ENCODE measurements around the gene FOXN3.

FOXN3 gene

GRCh38 chr14:89432226-89432625, 15.2 kb upstream of the FOXN3 start:
- in situ Hi-C loops (cut with MboI; ENCODE audit: low sequenced_read_pairs) = no loop called here

- in situ Hi-C loops (cut with MboI; ENCODE audit: low sequenced_read_pairs) = no loop called here
Measured at GRCh38 chr14:89430391-89431236, 13.6 kb upstream of the FOXN3 start.

- in situ Hi-C loops (cut with MboI; ENCODE audit: low sequenced_read_pairs) = no loop called here
Measured at GRCh38 chr14:89429199-89430181, 12.5 kb upstream of the FOXN3 start.

- in situ Hi-C loops (cut with MboI; ENCODE audit: low sequenced_read_pairs) = no loop called here
Measured at GRCh38 chr14:89428546-89429198, 11.6 kb upstream of the FOXN3 start.

- in situ Hi-C loops (cut with MboI; ENCODE audit: low sequenced_read_pairs) = no loop called here
Measured at GRCh38 chr14:89428173-89428523, 11.1 kb upstream of the FOXN3 start.

- in situ Hi-C loops (cut with MboI; ENCODE audit: low sequenced_read_pairs) = no loop called here
Measured at GRCh38 chr14:89427426-89428172, 10.6 kb upstream of the FOXN3 start.

- in situ Hi-C loops (cut with MboI; ENCODE audit: low sequenced_read_pairs) = no loop called here
Measured at GRCh38 chr14:89425931-89426330, 8.9 kb upstream of the FOXN3 start.

- in situ Hi-C loops (cut with MboI; ENCODE audit: low sequenced_read_pairs) = no loop called here
Measured at GRCh38 chr14:89424241-89424640, 7.2 kb upstream of the FOXN3 start.

- in situ Hi-C loops (cut with MboI; ENCODE audit: low sequenced_read_pairs) = no loop called here
Measured at GRCh38 chr14:89422952-89423345, 5.9 kb upstream of the FOXN3 start.

- in situ Hi-C loops (cut with MboI; ENCODE audit: low sequenced_read_pairs) = no loop called here
Measured at GRCh38 chr14:89422181-89422951, 5.3 kb upstream of the FOXN3 start.

- in situ Hi-C loops (cut with MboI; ENCODE audit: low sequenced_read_pairs) = no loop called here
Measured at GRCh38 chr14:89420502-89420901, 3.5 kb upstream of the FOXN3 start.

- in situ Hi-C loops (cut with MboI; ENCODE audit: low sequenced_read_pairs) = no loop called here
Measured at GRCh38 chr14:89419973-89420482, 3.0 kb upstream of the FOXN3 start.

- in situ Hi-C loops (cut with MboI; ENCODE audit: low sequenced_read_pairs) = no loop called here
Measured at GRCh38 chr14:89418976-89419375, 1.9 kb upstream of the FOXN3 start.

GRCh38 chr14:89418452-89418851, 1.4 kb upstream of the FOXN3 start:
- in situ Hi-C loops (cut with MboI; ENCODE audit: low sequenced_read_pairs) = no loop called here

GRCh38 chr14:89417465-89418225, 612 bp upstream of the FOXN3 start:
- in situ Hi-C loops (cut with MboI; ENCODE audit: low sequenced_read_pairs) = no loop called here

- in situ Hi-C loops (cut with MboI; ENCODE audit: low sequenced_read_pairs) = no loop called here
Measured at GRCh38 chr14:89416002-89416995, 734 bp downstream of the FOXN3 start.

- in situ Hi-C loops (cut with MboI; ENCODE audit: low sequenced_read_pairs) = no loop called here
Measured at GRCh38 chr14:89415159-89415558, 1.9 kb downstream of the FOXN3 start.

GRCh38 chr14:89411976-89412375, 5.1 kb downstream of the FOXN3 start:
- in situ Hi-C loops (cut with MboI; ENCODE audit: low sequenced_read_pairs) = no loop called here

Data from hTERT RPE-1 (cell line).